Epithelial cell of esophagus (primary cell): Measurements from ENCODE around the gene ELOF1.
A peak's percentile ranks its signal among the peaks of the same experiment; 100 is the strongest.
"Not testable (repeated sequence)": the region's sequence is repeated elsewhere in the genome, so short reads cannot be mapped to it uniquely, and the experiment has no call there.

Experiments used
- DNase-seq: peaks from one replicate; pipeline ENCODE4 v3.0.0; 2010; ENCODE audit warnings: low read depth
- H3K4me3 ChIP-seq: 2 replicates; pipeline ENCODE4 v1.5.1; 2011; ENCODE audit warnings: mild to moderate bottlenecking, low read length, control low read depth
- CTCF ChIP-seq: IDR thresholded peaks from 2 replicates; pipeline ENCODE4 v1.5.1; 2011; ENCODE audit warnings: low read depth, mild to moderate bottlenecking, low read length, control low read depth, inconsistent platforms; ENCODE audit not compliant: insufficient read depth; ENCODE audit errors: missing control alignments

ELOF1 gene

GRCh38 chr19:11578258-11579142 is 19.5 kb upstream of the ELOF1 start:
- no peak for TF ChIP-seq CTCF
- DNase-seq: no peak
- peak overlapping the region; percentile 18 for H3K4me3 ChIP-seq

DNA sequence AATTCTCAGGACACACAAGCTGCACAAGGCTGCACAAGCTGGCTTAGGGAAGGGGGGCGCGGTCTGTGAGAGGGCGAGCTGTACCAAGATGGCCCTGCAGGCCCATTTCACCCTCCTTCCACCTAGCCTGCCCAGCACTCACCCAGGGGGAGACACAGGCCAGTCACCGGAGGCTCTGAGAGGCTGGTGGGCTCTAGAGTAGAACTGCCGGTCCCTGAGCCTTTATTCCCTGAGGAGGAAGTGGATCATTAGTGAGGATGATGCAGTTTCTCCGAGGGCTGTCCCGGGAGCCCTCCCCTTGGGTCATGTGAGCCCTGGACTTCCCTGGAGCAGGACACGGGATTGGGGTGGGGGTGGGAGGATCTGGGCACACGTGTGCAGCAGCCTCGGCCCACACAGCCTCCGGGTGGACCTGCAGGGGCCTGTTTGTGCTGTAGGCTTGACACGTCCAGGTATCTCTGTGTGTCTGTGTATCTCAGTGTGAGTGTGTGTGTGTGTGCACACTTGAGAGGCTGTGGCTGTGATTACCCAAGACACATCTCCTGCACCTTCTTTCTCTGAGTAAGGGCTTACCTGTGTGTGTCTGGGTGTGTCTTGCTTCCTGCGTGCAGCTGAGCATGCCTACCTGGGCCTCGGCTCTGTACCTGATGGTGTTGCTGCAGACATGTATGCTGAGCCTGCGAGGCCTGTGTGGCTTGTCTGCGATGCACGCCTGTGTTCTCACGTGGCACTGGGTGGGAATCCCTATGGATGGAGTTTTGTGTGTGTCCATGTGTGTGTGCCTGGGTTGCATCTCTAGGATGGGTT is 18.6 kb upstream of the ELOF1 start, which contains the start of gene ACP5:
ACP5 (minus strand) TSS at position 195 of the 807 bp plus-strand sequence. CDS start 328 bp downstream, outside the sequence.
- DNase-seq: peak; percentile 76
- H3K4me3 ChIP-seq: peak within 1 kb of the TSS; percentile 18
- no peak for TF ChIP-seq CTCF

DNA sequence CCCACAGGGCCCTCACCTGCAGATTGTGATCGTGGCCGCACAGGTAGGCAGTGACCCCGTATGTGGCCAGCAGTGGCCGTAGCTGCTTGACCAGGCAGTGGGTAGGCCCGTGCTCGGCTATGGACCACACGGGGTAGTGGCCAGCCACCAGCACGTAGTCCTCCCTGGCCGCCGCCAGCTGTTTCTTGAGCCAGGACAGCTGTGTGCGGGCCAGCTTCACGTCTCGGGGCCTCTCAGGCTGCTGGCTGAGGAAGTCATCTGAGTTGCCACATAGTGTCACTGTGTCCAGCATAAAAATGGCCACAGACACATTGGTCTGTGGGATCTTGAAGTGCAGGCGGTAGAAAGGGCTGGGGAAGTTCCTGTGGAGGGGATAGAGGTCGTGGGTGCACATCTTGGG is 17.2 kb upstream of the ELOF1 start:
- no peak for DNase-seq
- H3K4me3 ChIP-seq: no peak overlapping the region
- no peak for TF ChIP-seq CTCF

- no peak for TF ChIP-seq CTCF
- H3K4me3 ChIP-seq: no peak overlapping the region
- no peak for DNase-seq
Observed at GRCh38 chr19:11574689-11575088, 15.7 kb upstream of the ELOF1 start.

GRCh38 chr19:11573763-11574162 is 14.7 kb upstream of the ELOF1 start:
- H3K4me3 ChIP-seq, DNase-seq: not testable (repeated sequence)

DNA sequence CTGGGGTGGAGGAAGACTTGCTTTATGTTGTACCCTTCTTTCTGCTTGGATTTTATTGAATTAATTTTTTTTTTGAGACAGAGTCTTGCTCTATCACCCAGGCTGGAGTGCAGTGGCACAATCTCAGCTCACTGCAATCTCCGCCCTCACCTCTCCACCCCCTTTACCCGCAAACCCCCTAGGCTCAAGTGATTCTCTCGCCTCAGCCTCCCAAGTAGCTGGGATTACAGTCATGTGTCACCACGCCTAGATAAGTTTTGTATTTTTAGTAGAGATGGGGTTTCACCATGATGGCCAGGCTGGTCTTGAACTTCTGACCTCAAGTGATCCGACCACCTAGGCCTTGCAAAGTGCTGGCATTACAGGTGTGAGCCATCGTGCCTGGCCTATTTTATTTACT is 14.3 kb upstream of the ELOF1 start:
- not testable (repeated sequence) for H3K4me3 ChIP-seq, DNase-seq

- H3K4me3 ChIP-seq: no peak overlapping the region
- TF ChIP-seq CTCF: no peak
- DNase-seq: no peak
Observed at GRCh38 chr19:11570039-11570462, 11.0 kb upstream of the ELOF1 start.
